Measurements from ENCODE around the gene BRD2.

Gene BRD2

GRCh38 chr6:32972353-32973143 lies 4.2 kb downstream of the BRD2 start:
- peak overlapping the region; percentile 96 for H3K4me3 ChIP-seq (replicated peaks in 1 of 2; ENCODE audit: low read depth in 2 of 2, low read length in 2 of 2)
- no peak for DNase-seq (ENCODE audit: low read depth in 2 of 2)
- TF ChIP-seq, protein P1, sequence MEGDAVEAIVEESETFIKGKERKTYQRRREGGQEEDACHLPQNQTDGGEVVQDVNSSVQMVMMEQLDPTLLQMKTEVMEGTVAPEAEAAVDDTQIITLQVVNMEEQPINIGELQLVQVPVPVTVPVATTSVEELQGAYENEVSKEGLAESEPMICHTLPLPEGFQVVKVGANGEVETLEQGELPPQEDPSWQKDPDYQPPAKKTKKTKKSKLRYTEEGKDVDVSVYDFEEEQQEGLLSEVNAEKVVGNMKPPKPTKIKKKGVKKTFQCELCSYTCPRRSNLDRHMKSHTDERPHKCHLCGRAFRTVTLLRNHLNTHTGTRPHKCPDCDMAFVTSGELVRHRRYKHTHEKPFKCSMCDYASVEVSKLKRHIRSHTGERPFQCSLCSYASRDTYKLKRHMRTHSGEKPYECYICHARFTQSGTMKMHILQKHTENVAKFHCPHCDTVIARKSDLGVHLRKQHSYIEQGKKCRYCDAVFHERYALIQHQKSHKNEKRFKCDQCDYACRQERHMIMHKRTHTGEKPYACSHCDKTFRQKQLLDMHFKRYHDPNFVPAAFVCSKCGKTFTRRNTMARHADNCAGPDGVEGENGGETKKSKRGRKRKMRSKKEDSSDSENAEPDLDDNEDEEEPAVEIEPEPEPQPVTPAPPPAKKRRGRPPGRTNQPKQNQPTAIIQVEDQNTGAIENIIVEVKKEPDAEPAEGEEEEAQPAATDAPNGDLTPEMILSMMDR (IDR thresholded peaks at IDR 0.05; ENCODE audit: low read depth, low read length): no peak

DNA sequence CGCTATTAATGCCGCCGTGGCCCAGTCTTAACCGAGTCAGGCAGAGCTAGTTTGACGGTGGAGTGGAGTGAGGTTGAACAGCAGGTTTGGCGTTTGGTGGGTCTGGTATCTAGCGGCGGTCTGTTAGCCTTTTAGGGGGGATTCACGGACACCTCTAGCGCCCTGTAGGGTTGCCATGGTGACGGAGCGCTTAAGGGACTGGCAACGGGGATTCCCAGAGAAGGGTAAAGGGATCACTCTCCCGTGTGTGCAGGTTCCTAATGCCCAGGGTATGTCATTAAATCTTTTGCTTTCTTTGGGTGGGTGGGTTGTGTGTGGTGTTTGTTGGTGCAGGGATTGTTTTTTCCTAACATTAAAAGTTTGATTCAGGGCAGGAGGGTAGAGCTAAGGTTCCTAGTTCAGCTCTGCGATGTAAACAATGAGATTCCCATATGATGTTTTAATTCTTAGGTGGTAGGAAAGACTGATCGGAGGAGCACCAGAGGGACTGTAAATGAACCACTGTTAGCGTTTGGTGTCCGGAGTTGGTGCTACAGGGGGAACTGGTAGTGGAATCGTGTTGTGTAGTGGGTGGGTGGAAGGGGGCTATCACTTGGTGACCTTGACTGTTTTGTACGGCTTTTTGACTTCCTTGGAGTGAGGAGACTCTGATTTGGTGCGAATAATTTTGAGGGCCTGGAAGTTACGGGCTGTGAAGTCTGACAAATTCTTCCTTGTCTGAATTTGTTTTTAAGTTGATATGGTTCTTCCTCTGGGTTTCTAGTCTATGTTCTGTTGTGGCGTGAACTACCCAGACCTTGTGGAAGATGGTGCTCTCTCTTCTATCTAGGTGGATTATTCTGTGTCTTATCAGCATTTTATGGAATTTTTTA lies 5.0 kb downstream of the BRD2 start:
- DNase-seq (ENCODE audit: low read depth in 2 of 2): peak in 1 of 2 donors; percentile 57
- TF ChIP-seq, protein P1 (IDR thresholded peaks at IDR 0.05; ENCODE audit: low read depth, low read length): no peak
- H3K4me3 ChIP-seq (replicated peaks in 1 of 2; ENCODE audit: low read depth in 2 of 2, low read length in 2 of 2): peak overlapping the region; percentile 96

DNA sequence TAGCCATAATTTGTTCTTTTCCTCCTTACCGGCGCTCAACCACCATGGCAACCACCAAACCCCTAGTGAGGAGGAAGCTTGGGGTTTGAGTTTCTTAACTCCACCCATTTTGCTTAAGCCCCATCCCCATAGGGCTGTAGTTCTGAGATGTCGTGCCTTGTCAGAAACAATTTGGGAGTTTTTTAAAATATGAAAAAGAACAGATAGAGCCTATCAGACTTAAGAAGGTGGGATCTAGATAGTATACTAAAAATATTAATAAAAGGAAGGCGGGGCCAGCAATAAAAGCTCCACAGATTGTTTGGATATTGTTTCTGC lies 5.6 kb downstream of the BRD2 start:
- TF ChIP-seq, protein P1 (IDR thresholded peaks at IDR 0.05; ENCODE audit: low read depth, low read length): no peak
- peak; percentile 69 to 74 for DNase-seq (ENCODE audit: low read depth in 2 of 2)
- H3K4me3 ChIP-seq (replicated peaks in 1 of 2; ENCODE audit: low read depth in 2 of 2, low read length in 2 of 2): peak overlapping the region; percentile 96

DNA sequence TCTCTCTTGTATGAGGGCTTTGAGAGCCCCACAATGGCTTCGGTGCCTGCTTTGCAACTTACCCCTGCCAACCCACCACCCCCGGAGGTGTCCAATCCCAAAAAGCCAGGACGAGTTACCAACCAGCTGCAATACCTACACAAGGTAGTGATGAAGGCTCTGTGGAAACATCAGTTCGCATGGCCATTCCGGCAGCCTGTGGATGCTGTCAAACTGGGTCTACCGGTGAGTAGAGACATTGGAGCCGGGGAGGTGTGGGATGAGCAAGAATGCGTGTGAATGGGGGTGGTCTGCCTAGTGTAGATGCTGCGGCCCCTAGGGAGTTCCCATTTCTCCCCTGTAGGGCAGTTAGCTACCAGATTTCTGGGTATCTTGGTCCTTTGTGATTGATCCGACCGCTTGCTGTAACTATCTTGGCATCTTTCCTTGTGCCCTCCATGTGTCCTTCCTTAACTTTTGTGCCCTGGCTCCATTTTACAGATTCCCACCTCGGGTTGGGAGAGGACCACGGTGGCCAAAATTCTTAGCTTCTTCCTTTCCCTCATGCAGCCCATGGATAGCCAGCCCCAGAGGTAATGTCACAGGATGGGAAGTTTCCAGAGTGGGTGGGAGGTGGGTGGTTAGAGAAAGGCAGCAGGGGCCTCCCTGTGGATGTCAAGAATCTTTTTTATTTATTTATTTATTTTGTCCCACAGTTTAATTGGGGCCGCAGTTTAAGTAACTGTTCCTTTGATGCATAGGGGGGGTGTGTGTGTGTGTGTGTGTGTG lies 6.3 kb downstream of the BRD2 start:
- TF ChIP-seq, protein P1 (IDR thresholded peaks at IDR 0.05; ENCODE audit: low read depth, low read length): no peak
- H3K4me3 ChIP-seq (replicated peaks in 1 of 2; ENCODE audit: low read depth in 2 of 2, low read length in 2 of 2): peak overlapping the region; percentile 96
- DNase-seq (ENCODE audit: low read depth in 2 of 2): no peak

- DNase-seq (ENCODE audit: low read depth in 2 of 2): no peak
- peak overlapping the region in 1 of 2 donors; percentile 96 for H3K4me3 ChIP-seq (replicated peaks in 1 of 2; ENCODE audit: low read depth in 2 of 2, low read length in 2 of 2)
- TF ChIP-seq, protein P1 (IDR thresholded peaks at IDR 0.05; ENCODE audit: low read depth, low read length): no peak
Measured at GRCh38 chr6:32975886-32976285, 7.5 kb downstream of the BRD2 start.

GRCh38 chr6:32976334-32977069 lies 8.1 kb downstream of the BRD2 start:
- H3K4me3 ChIP-seq (replicated peaks in 1 of 2; ENCODE audit: low read depth in 2 of 2, low read length in 2 of 2): peak overlapping the region; percentile 6 to 9
- TF ChIP-seq, protein P1 (IDR thresholded peaks at IDR 0.05; ENCODE audit: low read depth, low read length): no peak
- DNase-seq (ENCODE audit: low read depth in 2 of 2): no peak
